Ramos (cell line): Measurements from ENCODE around the gene USP7.

Source experiments
- in situ Hi-C: fragments of 300-500 bp; cut with MboI; formaldehyde crosslinking; loops from one replicate; pipeline ENCODE4 v1.14.3; 2022; ENCODE audit warnings: low sequenced_read_pairs; ENCODE audit not compliant: unreplicated experiment

USP7 gene

GRCh38 chr16:8907096-8907495 is 56.6 kb downstream of the USP7 start:
- in situ Hi-C loops = no loop called here

- in situ Hi-C loops = no loop called here
Observed at GRCh38 chr16:8905795-8906591, 57.7 kb downstream of the USP7 start.

GRCh38 chr16:8905168-8905762 is 58.4 kb downstream of the USP7 start:
- in situ Hi-C loops = no loop called here

GRCh38 chr16:8904018-8904430 is 59.7 kb downstream of the USP7 start:
- in situ Hi-C loops = no loop called here

- in situ Hi-C loops = no loop called here
Observed at GRCh38 chr16:8903004-8903403, 60.7 kb downstream of the USP7 start.

- in situ Hi-C loops = no loop called here
Observed at GRCh38 chr16:8901320-8901861, 62.3 kb downstream of the USP7 start.

- in situ Hi-C loops = no loop called here
Observed at GRCh38 chr16:8900343-8900742, 63.4 kb downstream of the USP7 start.

GRCh38 chr16:8899709-8900317 is 63.9 kb downstream of the USP7 start:
- in situ Hi-C loops = no loop called here

GRCh38 chr16:8898660-8899318 is 64.9 kb downstream of the USP7 start:
- in situ Hi-C loops = no loop called here

GRCh38 chr16:8894736-8895334 is 68.9 kb downstream of the USP7 start:
- in situ Hi-C loops = no loop called here

GRCh38 chr16:8893976-8894690 is 69.6 kb downstream of the USP7 start:
- in situ Hi-C loops = no loop called here

- in situ Hi-C loops = no loop called here
Observed at GRCh38 chr16:8893426-8893825, 70.3 kb downstream of the USP7 start.

- in situ Hi-C loops = no loop called here
Observed at GRCh38 chr16:8892101-8892575, 71.6 kb downstream of the USP7 start.

- in situ Hi-C loops = no loop called here
Observed at GRCh38 chr16:8890549-8890921, 73.2 kb downstream of the USP7 start.

GRCh38 chr16:8889893-8890548 is 73.7 kb downstream of the USP7 start:
- in situ Hi-C loops = no loop called here

- in situ Hi-C loops = no loop called here
Observed at GRCh38 chr16:8888951-8889892, 74.5 kb downstream of the USP7 start.

GRCh38 chr16:8887952-8888560 is 75.7 kb downstream of the USP7 start:
- in situ Hi-C loops = no loop called here

GRCh38 chr16:8887431-8887765 is 76.3 kb downstream of the USP7 start:
- in situ Hi-C loops = no loop called here
